Measurements from ENCODE around the gene KIAA0586. TPM values are rescaled to one million over a fixed set of nuclear protein-coding genes. Genes with fewer than 3 reads are reported as not detected.

KIAA0586 gene
- total RNA-seq, 3 donors from 2014 or later: 22.3 to 29.6 (median 22.4) TPM

DNA sequence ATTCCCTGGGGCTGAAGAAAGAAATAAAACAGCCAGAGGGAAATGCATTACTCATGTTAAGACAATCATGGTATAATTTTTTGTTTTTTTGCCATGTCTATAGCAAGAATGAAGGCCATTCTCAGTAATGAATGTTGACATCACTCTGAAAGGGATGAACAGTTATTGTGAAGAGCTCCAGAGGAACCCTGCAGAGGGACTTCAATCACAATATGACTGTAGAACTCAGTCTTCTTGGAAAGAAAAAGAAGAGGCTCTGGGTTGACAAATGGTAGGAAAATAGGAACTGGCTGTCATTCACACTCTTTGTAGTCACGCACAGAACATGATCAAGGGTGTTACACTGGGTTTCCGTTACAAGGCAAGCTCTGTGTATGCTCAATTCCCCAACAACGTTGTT, 136.5 kb downstream of the KIAA0586 start:
- TF ChIP-seq POLR2AphosphoS5 (IDR thresholded peaks at IDR 0.05) (no peak), POLR2A (IDR thresholded peaks at IDR 0.05) (no peak)
- TF ChIP-seq, protein P1, sequence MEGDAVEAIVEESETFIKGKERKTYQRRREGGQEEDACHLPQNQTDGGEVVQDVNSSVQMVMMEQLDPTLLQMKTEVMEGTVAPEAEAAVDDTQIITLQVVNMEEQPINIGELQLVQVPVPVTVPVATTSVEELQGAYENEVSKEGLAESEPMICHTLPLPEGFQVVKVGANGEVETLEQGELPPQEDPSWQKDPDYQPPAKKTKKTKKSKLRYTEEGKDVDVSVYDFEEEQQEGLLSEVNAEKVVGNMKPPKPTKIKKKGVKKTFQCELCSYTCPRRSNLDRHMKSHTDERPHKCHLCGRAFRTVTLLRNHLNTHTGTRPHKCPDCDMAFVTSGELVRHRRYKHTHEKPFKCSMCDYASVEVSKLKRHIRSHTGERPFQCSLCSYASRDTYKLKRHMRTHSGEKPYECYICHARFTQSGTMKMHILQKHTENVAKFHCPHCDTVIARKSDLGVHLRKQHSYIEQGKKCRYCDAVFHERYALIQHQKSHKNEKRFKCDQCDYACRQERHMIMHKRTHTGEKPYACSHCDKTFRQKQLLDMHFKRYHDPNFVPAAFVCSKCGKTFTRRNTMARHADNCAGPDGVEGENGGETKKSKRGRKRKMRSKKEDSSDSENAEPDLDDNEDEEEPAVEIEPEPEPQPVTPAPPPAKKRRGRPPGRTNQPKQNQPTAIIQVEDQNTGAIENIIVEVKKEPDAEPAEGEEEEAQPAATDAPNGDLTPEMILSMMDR (IDR thresholded peaks at IDR 0.05): no peak
- H3K4me3 ChIP-seq: no peak overlapping the region
- H3K27me3 ChIP-seq: no peaks in the 10 kb centered on the region

DNA sequence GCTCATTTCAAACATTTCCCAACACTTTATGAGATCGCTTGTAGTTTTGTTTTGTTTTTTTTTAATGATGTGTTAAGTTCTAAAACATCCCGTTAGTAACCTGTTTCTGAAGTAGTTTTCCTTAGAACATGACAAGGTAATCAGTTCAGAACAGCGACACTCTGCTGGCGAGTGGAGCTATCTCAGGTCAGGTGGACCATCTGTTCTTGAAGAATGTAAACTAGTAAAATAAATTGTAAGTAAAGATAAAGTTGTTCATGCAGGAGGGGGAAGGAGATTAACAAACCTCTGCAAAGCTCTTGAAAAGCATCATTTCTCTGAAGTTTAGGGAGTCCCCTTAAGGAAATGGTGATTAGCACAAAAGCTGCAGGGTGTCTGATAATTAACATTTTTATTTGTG, 138.3 kb downstream of the KIAA0586 start:
- no peak for DNase-seq (ENCODE audit: low spot score in 2 of 2)
- H3K4me3 ChIP-seq: no peak overlapping the region
- intact Hi-C loops (cut with DNase I; ENCODE audit: low total_unique reads): no loop called here
- no peaks in the 10 kb centered on the region for H3K36me3 ChIP-seq
- H3K27ac ChIP-seq: no peak overlapping the region
- no peaks in the 10 kb centered on the region for H3K4me1 ChIP-seq
- H3K9me3 ChIP-seq: no peaks in the 10 kb centered on the region
- no peaks in the 10 kb centered on the region for H3K27me3 ChIP-seq
- TF ChIP-seq POLR2AphosphoS5 (IDR thresholded peaks at IDR 0.05): no peak
- TF ChIP-seq, protein P1 (IDR thresholded peaks at IDR 0.05): no peak
- no peak for TF ChIP-seq POLR2A (IDR thresholded peaks at IDR 0.05)

More for the DNA sequence above, 136.5 kb downstream of the KIAA0586 start:
- Histone ChIP-seq H3K4me1 (no peaks in the 10 kb centered on the region), H3K36me3 (no peaks in the 10 kb centered on the region), H3K27ac (no peak overlapping the region), H3K9me3 (no peaks in the 10 kb centered on the region)
- intact Hi-C loops (cut with DNase I; ENCODE audit: low total_unique reads): no loop called here
- DNase-seq (ENCODE audit: low spot score in 2 of 2): no peak

DNA sequence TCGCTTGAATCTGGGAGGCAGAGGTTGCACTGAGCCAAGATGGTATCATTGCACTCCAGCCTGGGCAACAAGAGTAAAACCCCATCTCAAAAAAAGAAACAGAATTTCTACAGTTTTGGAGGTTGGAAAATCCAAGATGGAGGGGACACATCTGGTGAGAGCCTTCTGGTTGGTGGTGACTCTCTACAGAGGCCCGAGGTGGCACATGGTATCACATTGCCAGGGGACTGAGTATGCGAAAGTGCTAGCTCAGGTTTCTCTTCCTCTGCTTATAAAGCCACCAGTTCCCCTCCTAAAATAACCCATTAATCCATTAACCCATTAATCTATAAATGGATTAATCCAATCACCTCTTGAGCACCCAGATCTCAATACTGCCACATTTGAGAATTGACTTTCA, 139.5 kb downstream of the KIAA0586 start:
- no peaks in the 10 kb centered on the region for H3K4me1 ChIP-seq
- no peak overlapping the region for H3K27ac ChIP-seq
- H3K27me3 ChIP-seq: no peaks in the 10 kb centered on the region
- H3K36me3 ChIP-seq: no peaks in the 10 kb centered on the region
- TF ChIP-seq, protein P1 (IDR thresholded peaks at IDR 0.05): no peak
- TF ChIP-seq POLR2AphosphoS5 (IDR thresholded peaks at IDR 0.05): no peak
- no peak for TF ChIP-seq POLR2A (IDR thresholded peaks at IDR 0.05)
- no peak for DNase-seq (ENCODE audit: low spot score in 2 of 2)
- intact Hi-C loops (cut with DNase I; ENCODE audit: low total_unique reads): no loop called here
- no peaks in the 10 kb centered on the region for H3K9me3 ChIP-seq
- no peak overlapping the region for H3K4me3 ChIP-seq

DNA sequence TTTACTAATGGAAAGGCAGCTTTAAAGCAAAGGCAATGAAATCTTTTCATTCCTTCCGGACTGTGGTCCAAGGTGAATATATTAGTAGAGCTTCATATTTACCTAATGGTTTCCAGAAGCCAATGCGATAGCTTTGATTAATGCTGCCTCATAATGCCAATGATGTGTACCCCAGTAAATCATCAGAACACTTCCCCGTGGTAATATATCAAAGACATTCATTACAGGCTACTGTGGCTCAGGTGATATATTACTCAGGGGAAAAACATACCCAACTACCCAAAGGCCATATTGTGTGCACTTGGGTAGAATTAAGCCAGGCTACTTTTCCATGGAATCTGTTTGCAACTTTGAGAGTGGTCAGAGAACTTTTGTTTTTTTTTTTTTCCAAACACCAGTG, 140.8 kb downstream of the KIAA0586 start:
- intact Hi-C loops (cut with DNase I; ENCODE audit: low total_unique reads): no loop called here

DNA sequence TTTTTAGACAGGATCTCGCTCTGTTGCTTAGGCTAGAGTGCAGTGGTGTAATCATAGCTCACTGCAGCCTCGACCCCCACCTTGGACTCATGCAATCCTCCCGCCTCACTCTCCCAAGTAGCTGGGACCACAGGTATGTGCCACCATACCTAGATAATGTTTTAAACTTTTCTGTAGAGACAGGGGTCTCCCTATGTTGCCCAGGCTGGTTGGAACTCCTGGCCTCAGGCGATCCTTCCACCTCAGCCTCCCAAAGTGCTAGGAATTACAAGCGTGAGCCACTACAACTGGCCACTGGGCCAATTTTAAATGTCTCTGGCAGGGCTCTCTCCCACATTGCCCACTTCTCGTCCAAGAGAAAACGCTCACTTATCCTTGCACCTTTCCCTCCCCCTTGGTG, 143.7 kb downstream of the KIAA0586 start:
- Histone ChIP-seq H3K36me3 (no peaks in the 10 kb centered on the region), H3K9me3 (no peaks in the 10 kb centered on the region), H3K4me1 (no peaks in the 10 kb centered on the region), H3K27ac (no peak overlapping the region), H3K4me3 (no peak overlapping the region), H3K27me3 (no peaks in the 10 kb centered on the region)
- TF ChIP-seq, protein P1 (IDR thresholded peaks at IDR 0.05): no peak
- TF ChIP-seq POLR2AphosphoS5 (IDR thresholded peaks at IDR 0.05): no peak
- intact Hi-C loops (cut with DNase I; ENCODE audit: low total_unique reads): no loop called here
- no peak for DNase-seq (ENCODE audit: low spot score in 2 of 2)

More for the DNA sequence above, 140.8 kb downstream of the KIAA0586 start:
- TF ChIP-seq, protein P1 (IDR thresholded peaks at IDR 0.05): no peak
- no peak for TF ChIP-seq POLR2AphosphoS5 (IDR thresholded peaks at IDR 0.05)
- TF ChIP-seq POLR2A (IDR thresholded peaks at IDR 0.05): no peak
- no peaks in the 10 kb centered on the region for H3K36me3 ChIP-seq
- DNase-seq (ENCODE audit: low spot score in 2 of 2): no peak
- H3K27ac ChIP-seq: no peak overlapping the region
- no peaks in the 10 kb centered on the region for H3K4me1 ChIP-seq
- H3K27me3 ChIP-seq: no peaks in the 10 kb centered on the region
- no peaks in the 10 kb centered on the region for H3K9me3 ChIP-seq
- H3K4me3 ChIP-seq: no peak overlapping the region

Data from breast epithelium (tissue), 4 donors.